ENCODE data around the gene SYMPK.

SYMPK gene

DNA sequence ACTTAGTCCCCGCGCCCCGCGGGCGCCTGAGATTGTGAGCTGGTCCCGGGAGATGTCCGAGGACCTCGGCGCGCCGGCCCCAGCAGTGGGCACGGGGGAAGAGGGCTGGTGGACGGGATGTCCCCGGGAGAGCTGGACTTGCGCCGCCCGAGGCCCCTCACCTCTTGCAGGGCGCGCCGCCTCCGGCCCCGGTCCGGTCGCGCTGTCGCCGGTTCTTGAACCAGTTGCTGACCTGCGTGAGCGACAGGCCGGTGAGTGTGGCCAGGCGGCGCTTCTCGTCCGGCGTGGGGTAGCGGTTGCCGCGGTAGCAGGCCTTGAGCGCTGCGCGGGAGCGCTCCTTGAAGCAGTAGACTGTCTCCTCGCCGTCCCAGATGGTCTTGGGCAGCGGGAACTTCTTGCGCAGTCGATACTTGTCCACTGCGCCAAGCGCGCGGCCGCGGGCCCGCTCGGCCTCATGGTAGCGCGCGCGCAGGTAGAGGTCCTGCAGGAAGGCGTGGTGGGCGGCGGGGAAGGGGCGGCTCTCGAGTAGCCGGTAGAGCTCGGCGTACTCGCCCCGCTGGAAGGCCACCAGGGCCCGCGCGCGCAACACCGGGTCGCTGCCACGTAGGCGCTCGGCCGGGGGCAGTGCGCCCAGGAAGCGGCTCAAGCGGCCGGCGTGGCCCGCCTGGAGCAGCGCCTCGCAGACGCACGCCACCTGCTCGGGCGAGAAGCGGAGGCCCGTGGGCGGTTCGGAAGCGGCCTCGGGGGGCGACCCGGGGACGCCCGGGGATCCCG lies 94.9 kb downstream of the SYMPK start:
- no peak overlapping the region for H3K27ac ChIP-seq (ENCODE audit: low read length)

DNA sequence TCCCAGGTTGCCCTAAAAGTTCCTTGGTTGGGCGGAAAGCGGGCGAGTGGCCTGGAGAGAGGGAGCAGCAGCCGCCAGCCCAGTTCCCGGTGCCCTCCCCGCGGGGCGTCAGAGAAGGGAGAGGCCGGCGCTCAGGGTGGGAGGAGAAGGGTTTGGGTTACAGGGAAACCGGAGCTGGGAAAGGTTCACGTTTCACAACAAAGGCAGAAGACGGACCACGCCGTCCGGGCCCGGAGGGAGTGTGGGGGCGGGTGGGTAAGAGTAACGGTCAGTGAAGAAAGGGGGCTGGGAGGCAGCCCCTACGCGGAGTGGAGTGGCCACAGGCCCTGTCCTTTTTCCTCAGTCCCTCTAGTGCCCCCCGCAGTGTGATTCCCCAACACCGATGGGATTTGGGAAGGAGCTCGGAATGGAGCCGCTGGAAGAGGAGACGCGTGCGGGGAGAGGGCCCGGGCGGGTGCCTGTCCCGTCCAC lies 95.5 kb downstream of the SYMPK start:
- no peak overlapping the region for H3K9ac ChIP-seq (ENCODE audit: low read length)
- TF ChIP-seq EZH2phosphoT487 (IDR thresholded peaks at IDR 0.05; ENCODE audit: low read depth): no peak
- TF ChIP-seq, protein P1, sequence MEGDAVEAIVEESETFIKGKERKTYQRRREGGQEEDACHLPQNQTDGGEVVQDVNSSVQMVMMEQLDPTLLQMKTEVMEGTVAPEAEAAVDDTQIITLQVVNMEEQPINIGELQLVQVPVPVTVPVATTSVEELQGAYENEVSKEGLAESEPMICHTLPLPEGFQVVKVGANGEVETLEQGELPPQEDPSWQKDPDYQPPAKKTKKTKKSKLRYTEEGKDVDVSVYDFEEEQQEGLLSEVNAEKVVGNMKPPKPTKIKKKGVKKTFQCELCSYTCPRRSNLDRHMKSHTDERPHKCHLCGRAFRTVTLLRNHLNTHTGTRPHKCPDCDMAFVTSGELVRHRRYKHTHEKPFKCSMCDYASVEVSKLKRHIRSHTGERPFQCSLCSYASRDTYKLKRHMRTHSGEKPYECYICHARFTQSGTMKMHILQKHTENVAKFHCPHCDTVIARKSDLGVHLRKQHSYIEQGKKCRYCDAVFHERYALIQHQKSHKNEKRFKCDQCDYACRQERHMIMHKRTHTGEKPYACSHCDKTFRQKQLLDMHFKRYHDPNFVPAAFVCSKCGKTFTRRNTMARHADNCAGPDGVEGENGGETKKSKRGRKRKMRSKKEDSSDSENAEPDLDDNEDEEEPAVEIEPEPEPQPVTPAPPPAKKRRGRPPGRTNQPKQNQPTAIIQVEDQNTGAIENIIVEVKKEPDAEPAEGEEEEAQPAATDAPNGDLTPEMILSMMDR (IDR thresholded peaks at IDR 0.05; ENCODE audit: low read depth, low read length): no peak
- peaks cover 4% of the 10 kb centered on the region; the same call in 1 of the 2 replicates for H3K4me1 ChIP-seq (ENCODE audit: low read length)
- H2AFZ ChIP-seq (ENCODE audit: low read depth, low read length): no peak overlapping the region
- H3K36me3 ChIP-seq (replicated peaks; ENCODE audit: low read depth, low read length): no peaks in the 10 kb centered on the region
- H3K79me2 ChIP-seq (ENCODE audit: low read length): no peaks in the 10 kb centered on the region
- H3K27ac ChIP-seq (ENCODE audit: low read length): no peak overlapping the region
- no peak overlapping the region for H3K4me2 ChIP-seq (ENCODE audit: low read length)
- H3K4me3 ChIP-seq (ENCODE audit: low read length): no peak overlapping the region
- H4K20me1 ChIP-seq (ENCODE audit: insufficient read depth, low read length): no peaks in the 10 kb centered on the region
- H3K27me3 ChIP-seq (ENCODE audit: low read depth, low read length): no peaks in the 10 kb centered on the region
- H3K9me3 ChIP-seq (ENCODE audit: insufficient read depth, low read length): no peaks in the 10 kb centered on the region

More for the DNA sequence above, 94.9 kb downstream of the SYMPK start:
- no peak overlapping the region for H2AFZ ChIP-seq (ENCODE audit: low read depth, low read length)
- H3K9me3 ChIP-seq (ENCODE audit: insufficient read depth, low read length): no peaks in the 10 kb centered on the region
- peak overlapping the region; percentile 89 for H3K4me2 ChIP-seq (ENCODE audit: low read length)
- no peaks in the 10 kb centered on the region for H4K20me1 ChIP-seq (ENCODE audit: insufficient read depth, low read length)
- TF ChIP-seq EZH2phosphoT487 (IDR thresholded peaks at IDR 0.05; ENCODE audit: low read depth): no peak
- TF ChIP-seq, protein P1 (IDR thresholded peaks at IDR 0.05; ENCODE audit: low read depth, low read length): no peak
- no peaks in the 10 kb centered on the region for H3K79me2 ChIP-seq (ENCODE audit: low read length)
- H3K9ac ChIP-seq (ENCODE audit: low read length): peak overlapping the region; percentile 93
- H3K4me3 ChIP-seq (ENCODE audit: low read length): peak overlapping the region; percentile 82
- no peaks in the 10 kb centered on the region for H3K36me3 ChIP-seq (replicated peaks; ENCODE audit: low read depth, low read length)
- H3K4me1 ChIP-seq (ENCODE audit: low read length): peaks cover 4% of the 10 kb centered on the region; the same call in 1 of the 2 replicates
- H3K27me3 ChIP-seq (ENCODE audit: low read depth, low read length): no peaks in the 10 kb centered on the region

DNA sequence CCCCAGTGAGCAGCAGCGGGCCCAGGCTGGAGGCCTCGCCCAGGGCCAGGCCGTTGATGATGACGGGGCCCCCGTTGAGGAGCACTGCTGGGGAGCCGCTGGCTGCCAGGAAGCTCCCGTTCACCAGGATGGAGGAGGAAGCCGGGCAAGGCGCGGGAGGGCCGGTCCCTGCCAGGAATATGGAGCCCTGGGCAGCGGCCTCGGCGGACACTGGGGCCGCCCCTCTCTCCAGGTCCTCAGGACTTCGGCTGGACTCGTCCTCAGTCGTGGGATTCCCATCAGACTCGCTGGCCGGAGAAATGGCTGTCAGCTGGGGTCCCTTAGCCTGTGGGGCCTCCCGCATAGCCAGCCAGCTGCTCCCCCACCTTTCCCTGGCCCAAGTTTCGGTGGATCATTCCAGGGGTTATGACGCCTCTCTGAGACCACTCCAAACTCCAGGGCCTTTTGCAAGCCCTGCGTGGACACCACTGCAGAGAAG lies 96.0 kb downstream of the SYMPK start:
- Histone ChIP-seq H3K9me3 (ENCODE audit: insufficient read depth, low read length) (no peaks in the 10 kb centered on the region), H3K27ac (ENCODE audit: low read length) (no peak overlapping the region), H3K4me2 (ENCODE audit: low read length) (no peak overlapping the region), H3K4me1 (ENCODE audit: low read length) (peaks cover 4% of the 10 kb centered on the region; the same call in 1 of the 2 replicates), H3K79me2 (ENCODE audit: low read length) (no peaks in the 10 kb centered on the region), H3K4me3 (ENCODE audit: low read length) (no peak overlapping the region), H2AFZ (ENCODE audit: low read depth, low read length) (no peak overlapping the region), H3K27me3 (ENCODE audit: low read depth, low read length) (no peaks in the 10 kb centered on the region), H3K36me3 (replicated peaks; ENCODE audit: low read depth, low read length) (no peaks in the 10 kb centered on the region), H4K20me1 (ENCODE audit: insufficient read depth, low read length) (no peaks in the 10 kb centered on the region), H3K9ac (ENCODE audit: low read length) (no peak overlapping the region)
- TF ChIP-seq, protein P1 (IDR thresholded peaks at IDR 0.05; ENCODE audit: low read depth, low read length): no peak
- no peak for TF ChIP-seq EZH2phosphoT487 (IDR thresholded peaks at IDR 0.05; ENCODE audit: low read depth)

DNA sequence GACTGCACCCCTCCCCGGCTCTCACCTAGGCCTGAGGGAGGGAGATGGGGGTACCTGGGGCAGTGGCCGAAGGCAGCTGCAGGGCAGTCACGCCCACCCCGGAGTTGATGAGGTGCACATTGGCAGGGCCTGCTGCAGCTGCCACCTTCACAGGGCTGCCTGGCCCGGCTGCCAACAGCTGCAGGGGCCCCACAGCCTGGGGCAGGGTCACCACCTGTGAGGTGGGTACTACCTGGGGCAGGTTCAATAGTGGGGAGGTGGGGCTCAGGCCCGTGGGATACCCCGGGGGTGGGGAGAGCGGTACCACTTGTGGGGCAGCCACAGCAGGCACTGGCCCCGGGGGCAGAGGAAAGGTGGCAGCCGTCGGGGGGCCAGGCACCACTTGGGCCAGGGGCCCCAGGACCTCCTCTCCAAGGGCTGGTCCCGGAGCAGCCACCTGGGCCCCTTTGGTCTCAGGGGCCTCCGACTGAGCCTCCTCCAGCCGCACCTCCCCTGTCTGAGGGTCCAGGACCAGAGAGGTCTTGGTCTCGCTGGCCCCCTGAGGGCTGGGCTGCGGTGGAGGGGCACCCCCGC lies 96.6 kb downstream of the SYMPK start:
- Histone ChIP-seq H3K4me1 (ENCODE audit: low read length) (peaks cover 4% of the 10 kb centered on the region; the same call in 1 of the 2 replicates), H3K9ac (ENCODE audit: low read length) (no peak overlapping the region), H4K20me1 (ENCODE audit: insufficient read depth, low read length) (no peaks in the 10 kb centered on the region), H3K79me2 (ENCODE audit: low read length) (no peaks in the 10 kb centered on the region), H3K27ac (ENCODE audit: low read length) (no peak overlapping the region), H3K9me3 (ENCODE audit: insufficient read depth, low read length) (no peaks in the 10 kb centered on the region), H3K27me3 (ENCODE audit: low read depth, low read length) (no peaks in the 10 kb centered on the region), H3K4me2 (ENCODE audit: low read length) (no peak overlapping the region), H3K36me3 (replicated peaks; ENCODE audit: low read depth, low read length) (no peaks in the 10 kb centered on the region), H3K4me3 (ENCODE audit: low read length) (no peak overlapping the region), H2AFZ (ENCODE audit: low read depth, low read length) (no peak overlapping the region)
- TF ChIP-seq EZH2phosphoT487 (IDR thresholded peaks at IDR 0.05; ENCODE audit: low read depth): no peak
- TF ChIP-seq, protein P1 (IDR thresholded peaks at IDR 0.05; ENCODE audit: low read depth, low read length): no peak
